RPMI8226 (cell line): ENCODE results near the gene ENPP3.
"Not testable (repeated sequence)": the region's sequence is repeated elsewhere in the genome, so short reads cannot be mapped to it uniquely, and the experiment has no call there.

Experiments used
- DNase-seq: peaks from one replicate; pipeline ENCODE4 v3.0.0-alpha.2; 2015

Gene ENPP3

GRCh38 chr6:131741688-131742393 is 104.7 kb downstream of the ENPP3 start:
- DNase-seq = no peak

GRCh38 chr6:131744432-131745287 is 107.6 kb downstream of the ENPP3 start:
- DNase-seq = no peak

- no peak for DNase-seq
These were observed 108.4 kb downstream of the ENPP3 start for GRCh38 chr6:131745476-131745875.

- DNase-seq = no peak
These were observed 110.8 kb downstream of the ENPP3 start for GRCh38 chr6:131747821-131748353.

- no peak for DNase-seq
These were observed 111.9 kb downstream of the ENPP3 start for GRCh38 chr6:131749023-131749422.

- DNase-seq = not testable (repeated sequence)
These were observed 114.1 kb downstream of the ENPP3 start for GRCh38 chr6:131751012-131751715.

- DNase-seq = no peak
These were observed 117.0 kb downstream of the ENPP3 start for GRCh38 chr6:131754088-131754487.

- DNase-seq = no peak
These were observed 117.8 kb downstream of the ENPP3 start for GRCh38 chr6:131754715-131755567.

- no peak for DNase-seq
These were observed 118.5 kb downstream of the ENPP3 start for GRCh38 chr6:131755597-131755996.

GRCh38 chr6:131756039-131756438 is 118.9 kb downstream of the ENPP3 start:
- DNase-seq = no peak

GRCh38 chr6:131758920-131759319 is 121.8 kb downstream of the ENPP3 start:
- no peak for DNase-seq

GRCh38 chr6:131761060-131761761 is 124.1 kb downstream of the ENPP3 start:
- DNase-seq = no peak

- no peak for DNase-seq
These were observed 124.6 kb downstream of the ENPP3 start for GRCh38 chr6:131761762-131762067.

GRCh38 chr6:131762984-131763383 is 125.9 kb downstream of the ENPP3 start:
- DNase-seq = no peak

GRCh38 chr6:131763749-131764148 is 126.6 kb downstream of the ENPP3 start:
- no peak for DNase-seq

GRCh38 chr6:131764350-131764749 is 127.2 kb downstream of the ENPP3 start:
- no peak for DNase-seq

GRCh38 chr6:131765081-131765803 is 128.1 kb downstream of the ENPP3 start:
- no peak for DNase-seq

GRCh38 chr6:131765804-131766135 is 128.7 kb downstream of the ENPP3 start:
- no peak for DNase-seq

- DNase-seq = no peak
These were observed 129.5 kb downstream of the ENPP3 start for GRCh38 chr6:131766631-131767030.

GRCh38 chr6:131768964-131769363 is 131.9 kb downstream of the ENPP3 start:
- DNase-seq = no peak
